Stomach (tissue), 9 donors: ENCODE measurements around the gene CREBBP. TPM values are rescaled to one million over a fixed set of nuclear protein-coding genes. Genes with fewer than 3 reads are reported as not detected.

Experiments used
- DNase-seq, 2 donors: peaks; one replicate each; pipeline versions ENCODE4 v3.0.0 to v3.0.0-alpha.2; 2013 to 2019
- H3K27ac ChIP-seq, 5 donors: fragments of 200-600 bp in 4 of 5; sonication (generic) in 4 of 5; one replicate each; pipeline ENCODE4 v1.5.1; 2013 to 2019; ENCODE audit warnings: mild to moderate bottlenecking in 1 of 5, moderate library complexity in 1 of 5
- H3K27me3 ChIP-seq, 3 donors: fragments of 200-600 bp; sonication (generic); one replicate each; pipeline ENCODE4 v1.5.1; 2017 to 2019; ENCODE audit warnings: mixed run types in 1 of 3
- H3K36me3 ChIP-seq, 4 donors: fragments of 200-600 bp; sonication (generic); 1 replicate in 3 of 4; 2 replicates in 1 of 4; pipeline ENCODE4 v1.5.1; 2016 to 2019
- H3K4me1 ChIP-seq, 4 donors: fragments of 200-600 bp; sonication (generic); one replicate each; pipeline ENCODE4 v1.5.1; 2016 to 2019
- H3K4me3 ChIP-seq, 4 donors: fragments of 200-600 bp; sonication (generic) in 3 of 4; one replicate each; pipeline ENCODE4 v1.5.1; 2016 to 2019; ENCODE audit warnings: mild to moderate bottlenecking in 1 of 4
- H3K9me3 ChIP-seq, 4 donors: fragments of 200-600 bp; sonication (generic); one replicate each; pipeline ENCODE4 v1.5.1; 2016 to 2019
- CTCF ChIP-seq, 7 experiments: fragments of 450-650 bp in 4 of 7; fragments of 200-600 bp in 3 of 7; sonication (generic) in 3 of 7; IDR thresholded peaks; one replicate each; pipeline ENCODE4 v1.5.1; 2016 to 2019; ENCODE audit warnings: antibody characterized with exemption in 7 of 7, control low read depth in 2 of 7, mild to moderate bottlenecking in 1 of 7
- EP300 ChIP-seq: sonication (generic); formaldehyde crosslinking; IDR thresholded peaks from one replicate; pipeline ENCODE4 v1.6.1; 2017; ENCODE audit warnings: antibody characterized with exemption
- POLR2A ChIP-seq, 4 donors: fragments of 450-650 bp; IDR thresholded peaks; one replicate each; pipeline ENCODE4 v1.6.1; 2016; ENCODE audit warnings: antibody characterized with exemption in 4 of 4, control low read depth in 2 of 4, mild to moderate bottlenecking in 1 of 4, moderate library complexity in 1 of 4
- POLR2AphosphoS5 ChIP-seq, 3 donors: sonication (generic); formaldehyde crosslinking; IDR thresholded peaks; one replicate each; pipeline ENCODE4 v1.6.1; 2016; ENCODE audit warnings: antibody characterized with exemption in 3 of 3
- WGBS, 5 donors: extraction: QIAGEN DNeasy Blood & Tissue Kit in 3 of 5; methylation state at CpG; one replicate each; pipeline versions ENCODE4 v1.1.5 to v1.1.7; 2013 to 2018; 5-methylcytosine and 5-hydroxymethylcytosine counted together
- intact Hi-C: fragments of 100-400 bp; cut with DNase I; formaldehyde crosslinking; loops from one replicate; pipeline ENCODE4 v1.15.1; 2023; ENCODE audit warnings: low total_unique reads
- polyA plus RNA-seq, 3 donors: library from polyadenylated mRNA; stranded (reverse); fragments of 200-250 nt; gene quantifications; one replicate each; pipeline ENCODE4 v1.2.3, GENCODE V29; 2013
- total RNA-seq, 5 donors: library from RNA; depleted of rRNA; stranded (reverse); fragments of >200 nt; gene quantifications; one replicate each; pipeline versions ENCODE4 v1.1.0 to v1.2.3, GENCODE V29; 2014 to 2016
- donor health status: healthy with polysubstance abuse.
- donor health status: Bipolar disorder and iron deficiency.
- donor health status: healthy.

Gene CREBBP
- total and polyA plus RNA-seq, 8 donors: 6.7 to 116 (median 75.9) TPM

GRCh38 chr16:3857189-3858043 is 23.1 kb downstream of the CREBBP start:
- H3K27ac ChIP-seq: peak overlapping the region in 4 of 5 donors; percentile 23 to 73 (median 49)
- H3K27me3 ChIP-seq: no peaks in the 10 kb centered on the region
- no peak for TF ChIP-seq EP300
- TF ChIP-seq POLR2AphosphoS5 (IDR thresholded peaks at IDR 0.05): peak; percentile 50 to 86 (median 71)
- TF ChIP-seq CTCF (IDR thresholded peaks at IDR 0.05): no peak
- intact Hi-C loops: no loop called here
- no peak overlapping the region for H3K4me3 ChIP-seq
- H3K4me1 ChIP-seq: peaks cover 42 to 98% (median 75%) of the 10 kb centered on the region in 4 donors
- H3K36me3 ChIP-seq: no peaks in the 10 kb centered on the region
- 44 to 58% (median 51%) methylated on average over 12 of the region's 12 CpGs for WGBS, 5 donors
- DNase-seq: peak in 1 of 2 donors; percentile 32
- H3K9me3 ChIP-seq: no peaks in the 10 kb centered on the region

- intact Hi-C loops: no loop called here
- no peaks in the 10 kb centered on the region for H3K27me3 ChIP-seq
- H3K4me3 ChIP-seq: no peak overlapping the region
- no peak for DNase-seq
- 73 to 90% (median 77%) methylated on average over 6 of the region's 6 CpGs for WGBS, 5 donors
- H3K36me3 ChIP-seq: no peaks in the 10 kb centered on the region
- TF ChIP-seq EP300 (no peak), CTCF (IDR thresholded peaks at IDR 0.05) (no peak), POLR2AphosphoS5 (IDR thresholded peaks at IDR 0.05) (no peak), POLR2A (IDR thresholded peaks at IDR 0.05) (no peak)
- H3K27ac ChIP-seq: peak overlapping the region in 3 of 5 donors; percentile 37 to 73 (median 61)
- H3K9me3 ChIP-seq: no peaks in the 10 kb centered on the region
- H3K4me1 ChIP-seq: peaks cover 34 to 94% (median 67%) of the 10 kb centered on the region in 4 donors
Observed at GRCh38 chr16:3856367-3857141, 24.0 kb downstream of the CREBBP start.

- Histone ChIP-seq H3K9me3 (no peaks in the 10 kb centered on the region), H3K4me3 (no peak overlapping the region), H3K36me3 (peaks cover 7 to 10% (median 9%) of the 10 kb centered on the region in 4 donors), H3K4me1 (peaks cover 29 to 90% (median 64%) of the 10 kb centered on the region in 4 donors), H3K27me3 (no peaks in the 10 kb centered on the region), H3K27ac (peak overlapping the region in 2 of 5 donors; percentile 5 to 67)
- WGBS, 5 donors: 71 to 78% (median 74%) methylated on average over 19 of the region's 19 CpGs
- intact Hi-C loops: no loop called here
- no peak for DNase-seq
- no peak for TF ChIP-seq POLR2AphosphoS5 (IDR thresholded peaks at IDR 0.05)
Observed at GRCh38 chr16:3854750-3855541, 25.6 kb downstream of the CREBBP start.

- intact Hi-C loops: no loop called here
- peak overlapping the region in 3 of 5 donors; percentile 14 to 46 (median 23) for H3K27ac ChIP-seq
- peaks cover 16 to 83% (median 61%) of the 10 kb centered on the region in 4 donors for H3K4me1 ChIP-seq
- TF ChIP-seq EP300: no peak
- TF ChIP-seq POLR2A (IDR thresholded peaks at IDR 0.05): no peak
- no peak for TF ChIP-seq CTCF (IDR thresholded peaks at IDR 0.05)
- TF ChIP-seq POLR2AphosphoS5 (IDR thresholded peaks at IDR 0.05): no peak
- H3K4me3 ChIP-seq: peak overlapping the region in 1 of 4 donors; percentile 13
- H3K27me3 ChIP-seq: no peaks in the 10 kb centered on the region
- no peak for DNase-seq
- no peaks in the 10 kb centered on the region for H3K9me3 ChIP-seq
- peaks cover 14 to 35% (median 25%) of the 10 kb centered on the region in 4 donors for H3K36me3 ChIP-seq
- 73 to 86% (median 82%) methylated on average over 10 of the region's 10 CpGs for WGBS, 5 donors
Observed at GRCh38 chr16:3850544-3850899, 30.0 kb downstream of the CREBBP start.
